HEK293T (cell line): ENCODE data around the gene CLEC2B.

Experiments
- ARNT ChIP-seq: fragments of 450-650 bp; IDR thresholded peaks from 2 replicates; pipeline ENCODE4 v1.6.1; 2017; ENCODE audit warnings: mild to moderate bottlenecking
- BHLHE40 ChIP-seq: fragments of 450-650 bp; IDR thresholded peaks from 2 replicates; pipeline ENCODE4 v1.6.1; 2016; ENCODE audit warnings: mild to moderate bottlenecking, moderate library complexity, borderline replicate concordance
- CTBP1 ChIP-seq: fragments of 450-650 bp; IDR thresholded peaks from 2 replicates; pipeline ENCODE4 v1.6.1; 2016; ENCODE audit warnings: borderline replicate concordance
- ELF4 ChIP-seq: fragments of 450-650 bp; IDR thresholded peaks from 2 replicates; pipeline ENCODE4 v1.6.1; 2017; ENCODE audit warnings: antibody characterized with exemption
- FOXA1 ChIP-seq: fragments of 450-650 bp; IDR thresholded peaks from 2 replicates; pipeline ENCODE4 v1.6.1; 2016; ENCODE audit warnings: mild to moderate bottlenecking
- FOXK2 ChIP-seq: fragments of 450-650 bp; IDR thresholded peaks from 2 replicates; pipeline ENCODE4 v1.6.1; 2016; ENCODE audit warnings: mild to moderate bottlenecking
- FOXM1 ChIP-seq: fragments of 450-650 bp; IDR thresholded peaks from 2 replicates; pipeline ENCODE4 v1.6.1; 2017; ENCODE audit warnings: mild to moderate bottlenecking, borderline replicate concordance
- HDGF ChIP-seq: fragments of 450-650 bp; IDR thresholded peaks from 2 replicates; pipeline ENCODE4 v1.6.1; 2017; ENCODE audit warnings: antibody characterized with exemption, borderline replicate concordance
- LEF1 ChIP-seq: fragments of 450-650 bp; IDR thresholded peaks from 2 replicates; pipeline ENCODE4 v1.6.1; 2017; ENCODE audit warnings: mild to moderate bottlenecking, borderline replicate concordance
- NFRKB ChIP-seq: fragments of 450-650 bp; IDR thresholded peaks from 2 replicates; pipeline ENCODE4 v1.6.1; 2016; ENCODE audit warnings: mild to moderate bottlenecking, moderate library complexity
- SP1 ChIP-seq: fragments of 450-650 bp; IDR thresholded peaks from 2 replicates; pipeline ENCODE4 v1.6.1; 2017
- SUZ12 ChIP-seq: fragments of 450-650 bp; IDR thresholded peaks from 2 replicates; pipeline ENCODE4 v1.6.1; 2016; ENCODE audit warnings: mild to moderate bottlenecking
- TARDBP ChIP-seq: fragments of 450-650 bp; IDR thresholded peaks from 2 replicates; pipeline ENCODE4 v1.6.1; 2016

GRCh38 chr12:9911708-9912107, 42.6 kb upstream of the CLEC2B start:
- TF ChIP-seq FOXA1 (no peak), SP1 (no peak), ELF4 (no peak), HDGF (no peak), FOXM1 (no peak), ARNT (no peak), TARDBP (no peak), BHLHE40 (no peak), CTBP1 (no peak), FOXK2 (no peak), SUZ12 (no peak), LEF1 (no peak), NFRKB (no peak)
